HepG2 (cell line): ENCODE measurements around the gene HDGF. TPM values are rescaled to one million over a fixed set of nuclear protein-coding genes. Genes with fewer than 3 reads are reported as not detected.
A peak's percentile ranks its signal among the peaks of the same experiment; 100 is the strongest.

Source experiments
- HDAC2 ChIP-seq: sonication (generic); formaldehyde crosslinking; IDR thresholded peaks from 2 replicates; pipeline ENCODE4 v1.4.0; 2020; ENCODE audit warnings: missing genetic modification reagents
- NFE2L2 ChIP-seq: fragments of 150-350 bp; IDR thresholded peaks from 2 replicates; pipeline ENCODE4 v1.6.1; 2014; ENCODE audit warnings: low read length
- SP140L ChIP-seq: sonication (generic); formaldehyde crosslinking; IDR thresholded peaks from 2 replicates; pipeline ENCODE4 v1.4.0; 2020; ENCODE audit warnings: missing genetic modification reagents, borderline replicate concordance
- SP5 ChIP-seq: IDR thresholded peaks from 2 replicates; pipeline ENCODE4 v1.6.1; 2016; ENCODE audit warnings: low read depth, borderline replicate concordance
- TBL1XR1 ChIP-seq: fragments of 150-350 bp; IDR thresholded peaks from 2 replicates; pipeline ENCODE4 v1.6.1; 2014; ENCODE audit warnings: borderline replicate concordance, low read length; ENCODE audit not compliant: partially characterized antibody
- ZBTB21 ChIP-seq: sonication (generic); formaldehyde crosslinking; IDR thresholded peaks from 2 replicates; pipeline ENCODE4 v1.4.0; 2020; ENCODE audit warnings: missing genetic modification reagents
- ZNF101 ChIP-seq: sonication (generic); formaldehyde crosslinking; IDR thresholded peaks from 2 replicates; pipeline ENCODE4 v1.4.0; 2020; ENCODE audit warnings: mild to moderate bottlenecking, low read depth, missing genetic modification reagents, borderline replicate concordance
- ZNF160 ChIP-seq: sonication (generic); formaldehyde crosslinking; IDR thresholded peaks from 2 replicates; pipeline ENCODE4 v1.8.0; 2022; ENCODE audit warnings: mild to moderate bottlenecking, inconsistent platforms, missing genetic modification reagents
- polyA plus RNA-seq, 8 experiments: library from polyadenylated mRNA; depleted of rRNA in 3 of 8; stranded (reverse) in 7 of 8; unstranded in 1 of 8; fragments of >200 nt; fragmentation: Illumina TruSeq in 4 of 8; extraction: Trizol in 4 of 8; gene quantifications; 2 replicates each; pipeline versions ENCODE4 v1.2.1 to v1.2.3, GENCODE V29; 2011 to 2016; ENCODE audit warnings: low read depth in 4 of 8, missing spikeins in 1 of 8, mixed read lengths in 1 of 8; ENCODE audit not compliant: insufficient read depth in 1 of 8
- total RNA-seq, 5 experiments: library from RNA; depleted of rRNA; stranded (reverse); fragments of >200 nt; fragmentation: Illumina TruSeq; extraction: Trizol; gene quantifications; 2 replicates each; pipeline ENCODE4 v1.2.3, GENCODE V29; 2016; ENCODE audit warnings: low read depth in 1 of 5
- TF ChIP-seq, protein P1 (sequence below): sonication (generic); formaldehyde crosslinking; IDR thresholded peaks from 2 replicates; pipeline ENCODE4 v1.4.0; 2020; ENCODE audit warnings: missing genetic modification reagents, borderline replicate concordance
- TF ChIP-seq, protein P2 (sequence below): sonication (generic); formaldehyde crosslinking; IDR thresholded peaks from 2 replicates; pipeline ENCODE4 v1.4.0; 2020; ENCODE audit warnings: mild to moderate bottlenecking, missing genetic modification reagents
- TF ChIP-seq, protein P3 (sequence below): IDR thresholded peaks from 2 replicates; pipeline ENCODE4 v1.6.1; 2016; ENCODE audit warnings: low read depth
- TF ChIP-seq, protein P4 (sequence below): sonication (generic); formaldehyde crosslinking; IDR thresholded peaks from 2 replicates; pipeline ENCODE4 v1.4.0; 2020; ENCODE audit warnings: missing genetic modification reagents, borderline replicate concordance
- TF ChIP-seq, protein P5 (sequence below): sonication (generic); formaldehyde crosslinking; IDR thresholded peaks from 2 replicates; pipeline ENCODE4 v1.4.0; 2020; ENCODE audit warnings: low read depth, missing genetic modification reagents
- TF ChIP-seq, protein P6 (sequence below): sonication (generic); formaldehyde crosslinking; IDR thresholded peaks from 2 replicates; pipeline ENCODE4 v1.5.0; 2020; ENCODE audit warnings: mild to moderate bottlenecking, missing genetic modification reagents, borderline replicate concordance

HDGF gene
- total and polyA plus RNA-seq, 2 of the 13 experiments (the other 11 are each of a cell fraction or from before 2014, with no cell fraction given): 156 to 196 TPM

DNA sequence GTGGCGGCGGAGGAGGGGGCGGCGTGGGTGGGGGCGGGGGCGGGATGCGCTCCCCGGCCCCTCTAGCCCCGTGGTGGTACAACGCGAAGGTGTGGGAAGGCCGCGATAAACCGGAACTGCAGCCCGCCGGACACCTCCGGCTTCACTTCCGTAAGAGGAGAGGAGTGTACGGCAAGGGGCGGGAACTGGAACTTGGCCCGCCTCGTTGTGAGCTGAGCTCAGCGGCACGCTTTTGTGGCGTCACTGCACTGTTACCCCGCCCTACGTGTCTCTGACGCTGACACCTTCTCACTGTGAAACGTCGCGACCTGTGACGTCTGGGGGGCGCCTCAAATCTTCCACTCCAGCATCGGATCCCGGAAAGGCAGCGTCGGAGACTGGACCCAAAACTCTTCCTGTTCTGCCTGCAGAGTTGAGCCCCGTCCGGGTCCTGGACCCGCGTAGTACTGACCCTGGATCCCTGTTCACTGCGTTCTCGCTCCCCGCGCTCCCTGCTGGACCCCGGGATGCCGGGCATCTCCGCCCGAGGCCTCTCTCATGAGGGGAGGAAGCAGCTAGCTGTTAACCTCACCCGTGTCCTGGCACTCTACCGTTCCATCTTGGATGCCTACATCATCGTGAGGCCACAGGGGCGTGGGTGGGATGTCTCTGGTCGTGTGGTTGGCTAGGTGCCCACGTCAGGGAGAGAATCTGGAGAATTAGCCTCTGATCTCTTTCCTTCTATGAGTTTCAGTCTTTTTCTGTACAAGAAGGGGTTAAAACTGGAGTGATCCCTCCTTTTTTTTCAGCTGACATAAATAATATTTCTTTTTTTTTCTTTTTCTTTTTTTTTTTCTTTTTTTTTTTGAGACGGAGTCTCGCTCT, 22.6 kb downstream of the HDGF start, which contains the start of gene ISG20L2 (continued):
- TF ChIP-seq, protein P1, sequence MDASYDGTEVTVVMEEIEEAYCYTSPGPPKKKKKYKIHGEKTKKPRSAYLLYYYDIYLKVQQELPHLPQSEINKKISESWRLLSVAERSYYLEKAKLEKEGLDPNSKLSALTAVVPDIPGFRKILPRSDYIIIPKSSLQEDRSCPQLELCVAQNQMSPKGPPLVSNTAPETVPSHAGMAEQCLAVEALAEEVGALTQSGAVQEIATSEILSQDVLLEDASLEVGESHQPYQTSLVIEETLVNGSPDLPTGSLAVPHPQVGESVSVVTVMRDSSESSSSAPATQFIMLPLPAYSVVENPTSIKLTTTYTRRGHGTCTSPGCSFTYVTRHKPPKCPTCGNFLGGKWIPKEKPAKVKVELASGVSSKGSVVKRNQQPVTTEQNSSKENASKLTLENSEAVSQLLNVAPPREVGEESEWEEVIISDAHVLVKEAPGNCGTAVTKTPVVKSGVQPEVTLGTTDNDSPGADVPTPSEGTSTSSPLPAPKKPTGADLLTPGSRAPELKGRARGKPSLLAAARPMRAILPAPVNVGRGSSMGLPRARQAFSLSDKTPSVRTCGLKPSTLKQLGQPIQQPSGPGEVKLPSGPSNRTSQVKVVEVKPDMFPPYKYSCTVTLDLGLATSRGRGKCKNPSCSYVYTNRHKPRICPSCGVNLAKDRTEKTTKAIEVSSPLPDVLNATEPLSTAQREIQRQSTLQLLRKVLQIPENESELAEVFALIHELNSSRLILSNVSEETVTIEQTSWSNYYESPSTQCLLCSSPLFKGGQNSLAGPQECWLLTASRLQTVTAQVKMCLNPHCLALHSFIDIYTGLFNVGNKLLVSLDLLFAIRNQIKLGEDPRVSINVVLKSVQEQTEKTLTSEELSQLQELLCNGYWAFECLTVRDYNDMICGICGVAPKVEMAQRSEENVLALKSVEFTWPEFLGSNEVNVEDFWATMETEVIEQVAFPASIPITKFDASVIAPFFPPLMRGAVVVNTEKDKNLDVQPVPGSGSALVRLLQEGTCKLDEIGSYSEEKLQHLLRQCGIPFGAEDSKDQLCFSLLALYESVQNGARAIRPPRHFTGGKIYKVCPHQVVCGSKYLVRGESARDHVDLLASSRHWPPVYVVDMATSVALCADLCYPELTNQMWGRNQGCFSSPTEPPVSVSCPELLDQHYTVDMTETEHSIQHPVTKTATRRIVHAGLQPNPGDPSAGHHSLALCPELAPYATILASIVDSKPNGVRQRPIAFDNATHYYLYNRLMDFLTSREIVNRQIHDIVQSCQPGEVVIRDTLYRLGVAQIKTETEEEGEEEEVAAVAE (CRISPR knock-in tag): no peak
- TF ChIP-seq, protein P2, sequence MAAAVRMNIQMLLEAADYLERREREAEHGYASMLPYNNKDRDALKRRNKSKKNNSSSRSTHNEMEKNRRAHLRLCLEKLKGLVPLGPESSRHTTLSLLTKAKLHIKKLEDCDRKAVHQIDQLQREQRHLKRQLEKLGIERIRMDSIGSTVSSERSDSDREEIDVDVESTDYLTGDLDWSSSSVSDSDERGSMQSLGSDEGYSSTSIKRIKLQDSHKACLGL (CRISPR knock-in tag): no peak
- TF ChIP-seq, protein P3, sequence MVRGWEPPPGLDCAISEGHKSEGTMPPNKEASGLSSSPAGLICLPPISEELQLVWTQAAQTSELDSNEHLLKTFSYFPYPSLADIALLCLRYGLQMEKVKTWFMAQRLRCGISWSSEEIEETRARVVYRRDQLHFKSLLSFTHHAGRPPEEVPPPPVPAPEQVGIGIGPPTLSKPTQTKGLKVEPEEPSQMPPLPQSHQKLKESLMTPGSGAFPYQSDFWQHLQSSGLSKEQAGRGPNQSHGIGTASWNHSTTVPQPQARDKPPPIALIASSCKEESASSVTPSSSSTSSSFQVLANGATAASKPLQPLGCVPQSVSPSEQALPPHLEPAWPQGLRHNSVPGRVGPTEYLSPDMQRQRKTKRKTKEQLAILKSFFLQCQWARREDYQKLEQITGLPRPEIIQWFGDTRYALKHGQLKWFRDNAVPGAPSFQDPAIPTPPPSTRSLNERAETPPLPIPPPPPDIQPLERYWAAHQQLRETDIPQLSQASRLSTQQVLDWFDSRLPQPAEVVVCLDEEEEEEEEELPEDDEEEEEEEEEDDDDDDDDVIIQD (CRISPR knock-in tag): no peak
- TF ChIP-seq NFE2L2 (no peak), SP140L (CRISPR knock-in tag) (no peak), ZNF101 (CRISPR knock-in tag) (no peak), HDAC2 (peak; percentile 41), ZNF160 (CRISPR knock-in tag) (no peak), ZBTB21 (CRISPR knock-in tag) (peak; percentile 100), TBL1XR1 (no peak), SP5 (CRISPR knock-in tag) (peak; percentile 82)
- TF ChIP-seq, protein P4, sequence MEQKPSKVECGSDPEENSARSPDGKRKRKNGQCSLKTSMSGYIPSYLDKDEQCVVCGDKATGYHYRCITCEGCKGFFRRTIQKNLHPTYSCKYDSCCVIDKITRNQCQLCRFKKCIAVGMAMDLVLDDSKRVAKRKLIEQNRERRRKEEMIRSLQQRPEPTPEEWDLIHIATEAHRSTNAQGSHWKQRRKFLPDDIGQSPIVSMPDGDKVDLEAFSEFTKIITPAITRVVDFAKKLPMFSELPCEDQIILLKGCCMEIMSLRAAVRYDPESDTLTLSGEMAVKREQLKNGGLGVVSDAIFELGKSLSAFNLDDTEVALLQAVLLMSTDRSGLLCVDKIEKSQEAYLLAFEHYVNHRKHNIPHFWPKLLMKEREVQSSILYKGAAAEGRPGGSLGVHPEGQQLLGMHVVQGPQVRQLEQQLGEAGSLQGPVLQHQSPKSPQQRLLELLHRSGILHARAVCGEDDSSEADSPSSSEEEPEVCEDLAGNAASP (CRISPR knock-in tag): no peak
- TF ChIP-seq, protein P5, sequence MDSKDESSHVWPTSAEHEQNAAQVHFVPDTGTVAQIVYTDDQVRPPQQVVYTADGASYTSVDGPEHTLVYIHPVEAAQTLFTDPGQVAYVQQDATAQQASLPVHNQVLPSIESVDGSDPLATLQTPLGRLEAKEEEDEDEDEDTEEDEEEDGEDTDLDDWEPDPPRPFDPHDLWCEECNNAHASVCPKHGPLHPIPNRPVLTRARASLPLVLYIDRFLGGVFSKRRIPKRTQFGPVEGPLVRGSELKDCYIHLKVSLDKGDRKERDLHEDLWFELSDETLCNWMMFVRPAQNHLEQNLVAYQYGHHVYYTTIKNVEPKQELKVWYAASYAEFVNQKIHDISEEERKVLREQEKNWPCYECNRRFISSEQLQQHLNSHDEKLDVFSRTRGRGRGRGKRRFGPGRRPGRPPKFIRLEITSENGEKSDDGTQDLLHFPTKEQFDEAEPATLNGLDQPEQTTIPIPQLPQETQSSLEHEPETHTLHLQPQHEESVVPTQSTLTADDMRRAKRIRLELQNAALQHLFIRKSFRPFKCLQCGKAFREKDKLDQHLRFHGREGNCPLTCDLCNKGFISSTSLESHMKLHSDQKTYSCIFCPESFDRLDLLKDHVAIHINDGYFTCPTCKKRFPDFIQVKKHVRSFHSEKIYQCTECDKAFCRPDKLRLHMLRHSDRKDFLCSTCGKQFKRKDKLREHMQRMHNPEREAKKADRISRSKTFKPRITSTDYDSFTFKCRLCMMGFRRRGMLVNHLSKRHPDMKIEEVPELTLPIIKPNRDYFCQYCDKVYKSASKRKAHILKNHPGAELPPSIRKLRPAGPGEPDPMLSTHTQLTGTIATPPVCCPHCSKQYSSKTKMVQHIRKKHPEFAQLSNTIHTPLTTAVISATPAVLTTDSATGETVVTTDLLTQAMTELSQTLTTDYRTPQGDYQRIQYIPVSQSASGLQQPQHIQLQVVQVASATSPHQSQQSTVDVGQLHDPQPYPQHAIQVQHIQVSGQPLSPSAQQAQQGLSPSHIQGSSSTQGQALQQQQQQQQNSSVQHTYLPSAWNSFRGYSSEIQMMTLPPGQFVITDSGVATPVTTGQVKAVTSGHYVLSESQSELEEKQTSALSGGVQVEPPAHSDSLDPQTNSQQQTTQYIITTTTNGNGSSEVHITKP: no peak
- TF ChIP-seq, protein P6, sequence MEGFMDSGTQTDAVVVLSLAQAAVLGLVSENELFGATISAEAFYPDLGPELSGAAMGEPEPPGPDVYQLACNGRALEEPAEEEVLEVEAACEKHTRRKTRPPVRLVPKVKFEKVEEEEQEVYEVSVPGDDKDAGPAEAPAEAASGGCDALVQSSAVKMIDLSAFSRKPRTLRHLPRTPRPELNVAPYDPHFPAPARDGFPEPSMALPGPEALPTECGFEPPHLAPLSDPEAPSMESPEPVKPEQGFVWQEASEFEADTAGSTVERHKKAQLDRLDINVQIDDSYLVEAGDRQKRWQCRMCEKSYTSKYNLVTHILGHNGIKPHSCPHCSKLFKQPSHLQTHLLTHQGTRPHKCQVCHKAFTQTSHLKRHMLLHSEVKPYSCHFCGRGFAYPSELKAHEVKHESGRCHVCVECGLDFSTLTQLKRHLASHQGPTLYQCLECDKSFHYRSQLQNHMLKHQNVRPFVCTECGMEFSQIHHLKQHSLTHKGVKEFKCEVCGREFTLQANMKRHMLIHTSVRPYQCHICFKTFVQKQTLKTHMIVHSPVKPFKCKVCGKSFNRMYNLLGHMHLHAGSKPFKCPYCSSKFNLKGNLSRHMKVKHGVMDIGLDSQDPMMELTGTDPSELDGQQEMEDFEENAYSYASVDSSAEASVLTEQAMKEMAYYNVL (CRISPR knock-in tag): no peak
